ENCODE results near the gene GLYATL1.

- TF ChIP-seq ETS1 (IDR thresholded peaks at IDR 0.05), result no peak
- TF ChIP-seq CTCF (conservative IDR thresholded peaks at IDR 0.05; ENCODE audit: low read depth in 2 of 2), result no peak
- no peak for TF ChIP-seq CREB1 (CRISPR knock-in tag; IDR thresholded peaks at IDR 0.05; ENCODE audit: low read depth)
- TF ChIP-seq JUNB (IDR thresholded peaks at IDR 0.05; ENCODE audit: unreplicated experiment), result no peak
- no peak for TF ChIP-seq POLR2AphosphoS5 (IDR thresholded peaks at IDR 0.05; ENCODE audit: low read depth)
- no peak for TF ChIP-seq ZNF331 (CRISPR knock-in tag; IDR thresholded peaks at IDR 0.05; ENCODE audit: low read depth)
- no peak for TF ChIP-seq EZH2 (IDR thresholded peaks at IDR 0.05; ENCODE audit: low read depth, unreplicated experiment)
- TF ChIP-seq EZH2phosphoT487 (IDR thresholded peaks at IDR 0.05; ENCODE audit: unreplicated experiment), result no peak
Measured at GRCh38 chr11:58999291-58999680, 60.0 kb downstream of the GLYATL1 start.
